HFFc6 (cell line): ENCODE measurements around the gene CDC45. TPM values are rescaled to one million over a fixed set of nuclear protein-coding genes. Genes with fewer than 3 reads are reported as not detected.

Source experiments
- DNase-seq: peaks from one replicate; pipeline ENCODE4 v3.0.0-alpha.2; 2018
- H3K27ac Mint-ChIP-seq: 2 replicates; pipeline ENCODE4 v1.8.0; 2020; ENCODE audit warnings: mild to moderate bottlenecking, mixed read lengths
- H3K27me3 Mint-ChIP-seq: 2 replicates; pipeline ENCODE4 v1.8.0; 2021; ENCODE audit warnings: mild to moderate bottlenecking, moderate library complexity, mixed read lengths; ENCODE audit not compliant: insufficient read depth
- H3K36me3 Mint-ChIP-seq: 2 replicates; pipeline ENCODE4 v1.8.0; 2021; ENCODE audit warnings: low read depth, mixed read lengths
- H3K4me1 Mint-ChIP-seq: 2 replicates; pipeline ENCODE4 v1.8.0; 2020; ENCODE audit warnings: low read depth, mixed read lengths
- H3K4me3 Mint-ChIP-seq: 2 replicates; pipeline ENCODE4 v1.8.0; 2020; ENCODE audit warnings: mild to moderate bottlenecking, moderate library complexity, mixed read lengths
- H3K9me3 Mint-ChIP-seq: 2 replicates; pipeline ENCODE4 v1.8.0; 2020; ENCODE audit warnings: mild to moderate bottlenecking, mixed read lengths
- CTCF ChIP-seq: fragments of 200-600 bp; sonication (generic); IDR thresholded peaks from 2 replicates; pipeline ENCODE4 v1.5.0; 2021; ENCODE audit warnings: antibody characterized with exemption, mild to moderate bottlenecking
- total RNA-seq, 6 experiments: library from RNA; stranded (reverse); fragmentation: NEBNext Ultra II Directional; extraction: Animal tissue kit (Norgen Biotek cat#: 25700); gene quantifications; 2 replicates in 1 of 6; 3 replicates in 5 of 6; pipeline ENCODE4 v1.2.3, GENCODE V29; 2021

Gene CDC45
- total RNA-seq, 6 experiments from 2014 or later: 8.8 to 17.4 (median 16.2) TPM

- Mint-ChIP-seq H3K27ac (no peak overlapping the region), H3K9me3 (no peaks in the 10 kb centered on the region), H3K36me3 (no peaks in the 10 kb centered on the region), H3K4me1 (no peaks in the 10 kb centered on the region), H3K27me3 (peaks cover 1% of the 10 kb centered on the region; the same call in 1 of the 2 replicates), H3K4me3 (no peak overlapping the region)
- TF ChIP-seq CTCF: no peak
- DNase-seq: no peak
Measured at GRCh38 chr22:19533857-19534256, 54.1 kb downstream of the CDC45 start.

GRCh38 chr22:19535001-19535400 lies 55.3 kb downstream of the CDC45 start:
- TF ChIP-seq CTCF: no peak
- Mint-ChIP-seq H3K27ac (no peak overlapping the region), H3K4me1 (no peaks in the 10 kb centered on the region), H3K9me3 (no peaks in the 10 kb centered on the region), H3K27me3 (peaks cover 9% of the 10 kb centered on the region; the same call in 1 of the 2 replicates), H3K4me3 (no peak overlapping the region), H3K36me3 (no peaks in the 10 kb centered on the region)
- DNase-seq: no peak

GRCh38 chr22:19536564-19536963 lies 56.8 kb downstream of the CDC45 start:
- no peak for DNase-seq
- H3K9me3 Mint-ChIP-seq: no peaks in the 10 kb centered on the region
- no peak for TF ChIP-seq CTCF
- no peak overlapping the region for H3K27ac Mint-ChIP-seq
- no peaks in the 10 kb centered on the region for H3K4me1 Mint-ChIP-seq
- peaks cover 8% of the 10 kb centered on the region; the same call in 1 of the 2 replicates for H3K27me3 Mint-ChIP-seq
- no peaks in the 10 kb centered on the region for H3K36me3 Mint-ChIP-seq
- H3K4me3 Mint-ChIP-seq: no peak overlapping the region

GRCh38 chr22:19537941-19538488 lies 58.3 kb downstream of the CDC45 start:
- no peak for DNase-seq
- Mint-ChIP-seq H3K27me3 (peaks cover 15% of the 10 kb centered on the region; the same call in 1 of the 2 replicates), H3K27ac (no peak overlapping the region), H3K36me3 (no peaks in the 10 kb centered on the region), H3K9me3 (no peaks in the 10 kb centered on the region), H3K4me3 (no peak overlapping the region), H3K4me1 (no peaks in the 10 kb centered on the region)
- TF ChIP-seq CTCF: no peak

- Mint-ChIP-seq H3K36me3 (no peaks in the 10 kb centered on the region), H3K27ac (no peak overlapping the region), H3K4me3 (no peak overlapping the region), H3K9me3 (no peaks in the 10 kb centered on the region), H3K27me3 (peaks cover 28% of the 10 kb centered on the region), H3K4me1 (no peaks in the 10 kb centered on the region)
- no peak for TF ChIP-seq CTCF
- DNase-seq: no peak
Measured at GRCh38 chr22:19540394-19540793, 60.7 kb downstream of the CDC45 start.
